Endothelial cell of umbilical vein (primary cell): ENCODE results near the gene RIPK3. TPM values are rescaled to one million over a fixed set of nuclear protein-coding genes. Genes with fewer than 3 reads are reported as not detected.

ENCODE experiments used
- BruUV-seq: library from RNA; stranded (reverse); fragments of 400-500 nt; replicated peaks from 2 replicates; lab custom pipeline; 2021; lab: Mats Ljungman, UMichigan
- CTCF ChIA-PET: fragments of 300-600, 350-600 bp; sonication (Branson Sonifier 250); formaldehyde crosslinking; loops from one replicate; lab custom pipeline; 2021; ENCODE audit warnings: antibody characterized with exemption, inconsistent platforms; lab: Charles Lee
- POLR2A ChIA-PET: fragments of 300-600, 350-600 bp; sonication (Branson Sonifier 250); formaldehyde crosslinking; loops from one replicate; lab custom pipeline; 2021; ENCODE audit warnings: antibody characterized with exemption, inconsistent platforms; lab: Charles Lee
- DNase-seq: peaks from one replicate; pipeline ENCODE4 v3.0.0-alpha.2; 2011; ENCODE audit warnings: low read depth, low spot score
- FAIRE-seq: peaks from 2 replicates; lab custom pipeline; 2011; peaks lifted over from hg19 to GRCh38; lab: Jason Lieb, UNC
- H2AFZ ChIP-seq: 2 replicates; pipeline ENCODE4 v1.6.0; 2012; ENCODE audit warnings: low read depth, low read length, control low read depth, inconsistent platforms
- H3K27ac ChIP-seq: 2 replicates; pipeline ENCODE4 v1.5.1; 2011; ENCODE audit warnings: low read depth, mild to moderate bottlenecking, control low read depth, low read length, moderate library complexity; ENCODE audit not compliant: insufficient read depth
- H3K27me3 ChIP-seq, 2 experiments: 2 replicates each; pipeline versions ENCODE4 v1.6.0 to v1.6.1; 2011; ENCODE audit warnings: low read length in 2 of 2, mixed read lengths in 1 of 2; ENCODE audit not compliant: control insufficient read depth in 2 of 2, insufficient read depth in 2 of 2
- H3K36me3 ChIP-seq, 2 experiments: 2 replicates in 1 of 2; 3 replicates in 1 of 2; pipeline ENCODE4 v1.5.1; 2011; ENCODE audit warnings: low read length in 2 of 2, mild to moderate bottlenecking in 1 of 2, moderate library complexity in 1 of 2; ENCODE audit not compliant: control insufficient read depth in 2 of 2, insufficient read depth in 2 of 2; ENCODE audit errors: extremely low read depth in 1 of 2
- H3K4me1 ChIP-seq: 3 replicates; pipeline ENCODE4 v1.5.1; 2011; ENCODE audit warnings: mild to moderate bottlenecking, low read length; ENCODE audit not compliant: control insufficient read depth, insufficient read depth; ENCODE audit errors: extremely low read depth
- H3K4me2 ChIP-seq: 2 replicates; pipeline ENCODE4 v1.6.1; 2011; ENCODE audit warnings: low read length, control low read depth, mixed read lengths; ENCODE audit not compliant: insufficient read depth
- H3K4me3 ChIP-seq, 3 experiments: fragments of 200-600 bp in 1 of 3; sonication (generic), shearing (Covaris generic) in 1 of 3; replicated peaks in 1 of 3; 2 replicates each; pipeline ENCODE4 v1.5.1; 2011 to 2016; ENCODE audit warnings: control low read depth in 3 of 3, low read length in 3 of 3, mild to moderate bottlenecking in 2 of 3, inconsistent platforms in 1 of 3, low read depth in 1 of 3, moderate library complexity in 1 of 3; ENCODE audit not compliant: insufficient read depth in 1 of 3
- H3K79me2 ChIP-seq: 2 replicates; pipeline ENCODE4 v1.6.0; 2012; ENCODE audit warnings: low read length, inconsistent platforms; ENCODE audit not compliant: control insufficient read depth, insufficient read depth
- H3K9ac ChIP-seq: replicated peaks from 2 replicates; pipeline ENCODE3; 2011; ENCODE audit warnings: low read length, control low read depth; ENCODE audit not compliant: insufficient read depth; ENCODE audit errors: extremely low read depth
- H3K9me1 ChIP-seq: replicated peaks from 3 replicates; pipeline ENCODE4 v1.6.0; 2011; ENCODE audit warnings: mild to moderate bottlenecking, low read length; ENCODE audit not compliant: control insufficient read depth, insufficient read depth; ENCODE audit errors: extremely low read depth
- H3K9me3 ChIP-seq: replicated peaks from 2 replicates; pipeline ENCODE4 v1.5.1; 2012; ENCODE audit warnings: low read length, inconsistent platforms; ENCODE audit not compliant: control insufficient read depth, insufficient read depth
- H4K20me1 ChIP-seq: replicated peaks from 2 replicates; pipeline ENCODE3; 2011; ENCODE audit warnings: mild to moderate bottlenecking, low read length; ENCODE audit not compliant: control insufficient read depth, insufficient read depth; ENCODE audit errors: extremely low read depth
- EZH2 ChIP-seq: IDR thresholded peaks from 2 replicates; pipeline ENCODE4 v1.6.1; 2012; ENCODE audit warnings: borderline replicate concordance, low read depth, mild to moderate bottlenecking, moderate library complexity, low read length, inconsistent platforms; ENCODE audit not compliant: severe bottlenecking
- FOS ChIP-seq: IDR thresholded peaks from 2 replicates; pipeline ENCODE4 v1.6.1; 2011; ENCODE audit warnings: mild to moderate bottlenecking, low read length, moderate library complexity, borderline replicate concordance; ENCODE audit not compliant: insufficient read depth
- GATA2 ChIP-seq: IDR thresholded peaks from 2 replicates; pipeline ENCODE4 v1.7.0; 2011; ENCODE audit warnings: low read depth, mild to moderate bottlenecking, moderate library complexity, mixed read lengths, low read length; ENCODE audit not compliant: insufficient read length, insufficient read depth
- JUN ChIP-seq: IDR thresholded peaks from 2 replicates; pipeline ENCODE4 v1.6.1; 2011; ENCODE audit warnings: borderline replicate concordance, low read depth; ENCODE audit not compliant: insufficient read length, insufficient read depth
- MYC ChIP-seq: IDR thresholded peaks from one replicate; pipeline ENCODE4 v1.6.1; 2011; ENCODE audit warnings: mild to moderate bottlenecking, low read depth, low read length
- POLR2A ChIP-seq: IDR thresholded peaks from 2 replicates; pipeline ENCODE4 v1.6.1; 2012; ENCODE audit warnings: low read depth, mild to moderate bottlenecking, control low read depth, low read length
- POLR2AphosphoS5 ChIP-seq: IDR thresholded peaks from 2 replicates; pipeline ENCODE4 v1.6.1; 2012; ENCODE audit warnings: low read depth, mild to moderate bottlenecking, control low read depth, low read length, moderate library complexity; ENCODE audit not compliant: insufficient read depth
- dilution Hi-C: fragments of 300-500 bp; cut with MboI; formaldehyde crosslinking; loops from one replicate; pipeline ENCODE4 v1.15.0; 2019; ENCODE audit warnings: low sequenced_read_pairs; ENCODE audit not compliant: extremely low pct_ligation_motif_present
- intact Hi-C: fragments of 100-400 bp; cut with micrococcal nuclease; formaldehyde crosslinking; loops from one replicate; pipeline ENCODE4 v1.10.0; 2022
- polyA plus RNA-seq, 4 experiments: library from polyadenylated mRNA; depleted of rRNA in 3 of 4; stranded (reverse) in 3 of 4; unstranded in 1 of 4; fragments of >200 nt; gene quantifications; 2 replicates each; pipeline versions ENCODE4 v1.2.1 to v1.2.3, GENCODE V29; 2011 to 2012; ENCODE audit warnings: missing spikeins in 1 of 4
- total RNA-seq: library from RNA; stranded (reverse); gene quantifications from 2 replicates; pipeline ENCODE4 v1.2.3, GENCODE V29; 2021
- TF ChIP-seq, protein P1 (sequence below), 2 donors: IDR thresholded peaks; 1 replicate in 1 of 2; 2 replicates in 1 of 2; pipeline ENCODE4 v1.5.1; 2011; ENCODE audit warnings: low read length in 2 of 2, mild to moderate bottlenecking in 2 of 2, moderate library complexity in 2 of 2, control low read depth in 1 of 2, inconsistent platforms in 1 of 2, low read depth in 1 of 2; ENCODE audit not compliant: insufficient read depth in 1 of 2; ENCODE audit errors: extremely low read depth in 1 of 2
- TF ChIP-seq, protein P2 (sequence below): IDR thresholded peaks from 2 replicates; pipeline ENCODE4 v1.6.1; 2011; ENCODE audit not compliant: insufficient read depth, insufficient read length

RIPK3 gene
- total and polyA plus RNA-seq, 2 donors (not counting 3 experiments of a cell fraction or from before 2014, with no cell fraction given) = 3.1 to 5.1 TPM

DNA sequence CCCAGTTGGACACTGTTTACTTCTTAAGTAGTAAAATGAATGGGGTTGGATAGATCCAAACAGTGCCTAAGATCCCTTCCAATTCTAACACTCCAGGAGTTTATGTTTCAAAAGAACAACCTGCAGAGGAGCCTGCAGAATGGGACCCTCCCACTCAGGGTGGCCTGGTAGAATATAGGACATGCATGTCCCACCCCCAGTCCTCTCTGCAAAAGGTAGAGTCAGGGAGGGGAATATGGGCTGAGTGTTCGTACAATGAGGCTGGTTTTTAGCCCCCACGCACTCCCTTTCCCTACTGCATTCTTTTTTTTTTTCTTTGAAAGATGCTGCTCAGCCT, 47.2 kb upstream of the RIPK3 start:
- H3K9me3 ChIP-seq = no peaks in the 10 kb centered on the region
- H3K9me1 ChIP-seq = no peaks in the 10 kb centered on the region
- H3K79me2 ChIP-seq = no peaks in the 10 kb centered on the region
- peaks cover 1 to 11% of the 10 kb centered on the region in 2 experiments for H3K27me3 ChIP-seq
- H3K4me2 ChIP-seq = no peak overlapping the region
- H2AFZ ChIP-seq = no peak overlapping the region
- ChIA-PET CTCF (interaction anchor here (0.9 to 2.8 kb wide), 3 partner anchors 21 to 53 kb away, joined by 3 to 6 read pairs (median 4); no protein-coding TSS in a partner anchor), POLR2A (no interaction called here)
- dilution Hi-C loops = no loop called here
- no peak for TF ChIP-seq POLR2AphosphoS5
- no peak for TF ChIP-seq POLR2A
- no peak for TF ChIP-seq GATA2
- TF ChIP-seq, protein P1, sequence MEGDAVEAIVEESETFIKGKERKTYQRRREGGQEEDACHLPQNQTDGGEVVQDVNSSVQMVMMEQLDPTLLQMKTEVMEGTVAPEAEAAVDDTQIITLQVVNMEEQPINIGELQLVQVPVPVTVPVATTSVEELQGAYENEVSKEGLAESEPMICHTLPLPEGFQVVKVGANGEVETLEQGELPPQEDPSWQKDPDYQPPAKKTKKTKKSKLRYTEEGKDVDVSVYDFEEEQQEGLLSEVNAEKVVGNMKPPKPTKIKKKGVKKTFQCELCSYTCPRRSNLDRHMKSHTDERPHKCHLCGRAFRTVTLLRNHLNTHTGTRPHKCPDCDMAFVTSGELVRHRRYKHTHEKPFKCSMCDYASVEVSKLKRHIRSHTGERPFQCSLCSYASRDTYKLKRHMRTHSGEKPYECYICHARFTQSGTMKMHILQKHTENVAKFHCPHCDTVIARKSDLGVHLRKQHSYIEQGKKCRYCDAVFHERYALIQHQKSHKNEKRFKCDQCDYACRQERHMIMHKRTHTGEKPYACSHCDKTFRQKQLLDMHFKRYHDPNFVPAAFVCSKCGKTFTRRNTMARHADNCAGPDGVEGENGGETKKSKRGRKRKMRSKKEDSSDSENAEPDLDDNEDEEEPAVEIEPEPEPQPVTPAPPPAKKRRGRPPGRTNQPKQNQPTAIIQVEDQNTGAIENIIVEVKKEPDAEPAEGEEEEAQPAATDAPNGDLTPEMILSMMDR (IDR thresholded peaks at IDR 0.05; ENCODE audit: extremely low read depth in 1 of 2, insufficient read depth in 1 of 2, low read depth in 1 of 2, low read length in 2 of 2) = no peak
- TF ChIP-seq EZH2 = no peak
- no peak for TF ChIP-seq JUN
- no peak for TF ChIP-seq FOS
- TF ChIP-seq, protein P2, sequence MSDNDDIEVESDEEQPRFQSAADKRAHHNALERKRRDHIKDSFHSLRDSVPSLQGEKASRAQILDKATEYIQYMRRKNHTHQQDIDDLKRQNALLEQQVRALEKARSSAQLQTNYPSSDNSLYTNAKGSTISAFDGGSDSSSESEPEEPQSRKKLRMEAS = no peak
- TF ChIP-seq MYC = no peak
- no peaks in the 10 kb centered on the region for H4K20me1 ChIP-seq
- no peak for FAIRE-seq
- no peak overlapping the region for H3K27ac ChIP-seq
- intact Hi-C loops = no loop called here
- BruUV-seq = no TSS peak
- peaks cover 13% of the 10 kb centered on the region for H3K4me1 ChIP-seq
- no peaks in the 10 kb centered on the region for H3K36me3 ChIP-seq
- no peak overlapping the region for H3K9ac ChIP-seq
- no peak overlapping the region for H3K4me3 ChIP-seq
- DNase-seq = no peak
